Left lung (tissue), 10 donors: ENCODE results near the gene CCDC86. TPM values are rescaled to one million over a fixed set of nuclear protein-coding genes. Genes with fewer than 3 reads are reported as not detected.

ENCODE experiments used
- ATAC-seq: fragments of 200-7000 bp; cut with Tn5 transposase; one replicate; pipeline ENCODE4 v1.9.1; 2020; ENCODE audit warnings: moderate library complexity
- DNase-seq, 4 donors: peaks; one replicate each; pipeline ENCODE4 v3.0.0-alpha.2; 2013 to 2020
- H3K27ac ChIP-seq, 2 donors: fragments of 200-600 bp; sonication (generic) in 1 of 2; one replicate each; pipeline versions ENCODE4 v1.5.0 to v1.8.0; 2020 to 2021
- H3K27me3 ChIP-seq, 2 donors: fragments of 200-600 bp; sonication (generic) in 1 of 2; one replicate each; pipeline versions ENCODE4 v1.5.0 to v1.8.0; 2020 to 2021
- H3K36me3 ChIP-seq, 2 donors: fragments of 200-600 bp; sonication (generic) in 1 of 2; one replicate each; pipeline versions ENCODE4 v1.5.0 to v1.8.0; 2020 to 2021
- H3K4me1 ChIP-seq, 2 donors: fragments of 200-600 bp; one replicate each; pipeline ENCODE4 v1.8.0; 2021
- H3K4me3 ChIP-seq, 2 donors: fragments of 200-600 bp; sonication (generic) in 1 of 2; one replicate each; pipeline versions ENCODE4 v1.5.0 to v1.8.0; 2020 to 2021; ENCODE audit warnings: mild to moderate bottlenecking in 1 of 2
- H3K9me3 ChIP-seq, 2 donors: fragments of 200-600 bp; sonication (generic) in 1 of 2; one replicate each; pipeline versions ENCODE4 v1.5.0 to v1.8.0; 2020 to 2021
- intact Hi-C, 2 donors: fragments of 100-400 bp; cut with DNase I; formaldehyde crosslinking; loops; one replicate each; pipeline versions ENCODE4 v1.11.2 to v1.14.2; 2022
- polyA plus RNA-seq, 6 donors: library from polyadenylated mRNA; unstranded; fragments of 120-200 nt; gene quantifications; one replicate each; pipeline ENCODE4 v1.2.1, GENCODE V29; 2013; ENCODE audit not compliant: insufficient read length in 6 of 6
- total RNA-seq, 2 donors: library from RNA; stranded (reverse); fragmentation: NEBNext Ultra II Directional; extraction: Animal tissue kit (Norgen Biotek cat#: 25700); gene quantifications; one replicate each; pipeline ENCODE4 v1.2.1, GENCODE V29; 2021
- TF ChIP-seq, protein P1 (sequence below), 2 donors: fragments of 200-600 bp; sonication (generic) in 1 of 2; IDR thresholded peaks; one replicate each; pipeline versions ENCODE4 v1.5.0 to v1.8.0; 2021; ENCODE audit warnings: antibody characterized with exemption in 2 of 2
- donor health status: DM: no; HTN: yes; CAD: no.
- donor health status: DM: no; HTN: no; CAD: no.

The CCDC86 gene
- total and polyA plus RNA-seq, 8 donors = 10.2 to 23.1 (median 16.5) TPM

DNA sequence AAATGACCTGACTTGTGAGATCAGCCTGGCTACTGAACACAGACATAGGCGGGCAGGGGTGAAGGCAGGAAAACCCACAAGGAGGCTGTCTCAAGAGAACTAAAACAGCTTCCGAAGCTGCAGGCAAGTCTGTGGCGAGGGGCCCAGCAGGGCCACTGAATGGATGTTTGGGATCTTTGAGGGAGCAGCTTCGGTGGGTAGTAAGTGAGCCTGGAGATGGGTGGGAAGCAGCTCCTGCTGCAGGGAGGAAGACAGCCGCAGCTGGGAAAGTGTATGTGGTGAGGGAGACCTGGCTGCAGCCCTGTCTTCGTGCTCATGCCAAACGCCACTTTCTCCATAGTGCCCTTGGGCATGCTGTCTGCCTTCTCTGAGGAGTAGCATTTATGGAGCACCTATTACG lies 3.4 kb downstream of the CCDC86 start:
- Histone ChIP-seq H3K27me3 (no peaks in the 10 kb centered on the region), H3K9me3 (no peaks in the 10 kb centered on the region), H3K4me1 (peaks cover 23 to 47% of the 10 kb centered on the region in 2 donors), H3K27ac (no peak overlapping the region), H3K36me3 (peaks cover 0 to 44% of the 10 kb centered on the region in 2 donors), H3K4me3 (no peak overlapping the region)
- DNase-seq (no peak), ATAC-seq (no peak)
- TF ChIP-seq, protein P1, sequence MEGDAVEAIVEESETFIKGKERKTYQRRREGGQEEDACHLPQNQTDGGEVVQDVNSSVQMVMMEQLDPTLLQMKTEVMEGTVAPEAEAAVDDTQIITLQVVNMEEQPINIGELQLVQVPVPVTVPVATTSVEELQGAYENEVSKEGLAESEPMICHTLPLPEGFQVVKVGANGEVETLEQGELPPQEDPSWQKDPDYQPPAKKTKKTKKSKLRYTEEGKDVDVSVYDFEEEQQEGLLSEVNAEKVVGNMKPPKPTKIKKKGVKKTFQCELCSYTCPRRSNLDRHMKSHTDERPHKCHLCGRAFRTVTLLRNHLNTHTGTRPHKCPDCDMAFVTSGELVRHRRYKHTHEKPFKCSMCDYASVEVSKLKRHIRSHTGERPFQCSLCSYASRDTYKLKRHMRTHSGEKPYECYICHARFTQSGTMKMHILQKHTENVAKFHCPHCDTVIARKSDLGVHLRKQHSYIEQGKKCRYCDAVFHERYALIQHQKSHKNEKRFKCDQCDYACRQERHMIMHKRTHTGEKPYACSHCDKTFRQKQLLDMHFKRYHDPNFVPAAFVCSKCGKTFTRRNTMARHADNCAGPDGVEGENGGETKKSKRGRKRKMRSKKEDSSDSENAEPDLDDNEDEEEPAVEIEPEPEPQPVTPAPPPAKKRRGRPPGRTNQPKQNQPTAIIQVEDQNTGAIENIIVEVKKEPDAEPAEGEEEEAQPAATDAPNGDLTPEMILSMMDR (IDR thresholded peaks at IDR 0.05) = no peak
- intact Hi-C loops = no loop called here

DNA sequence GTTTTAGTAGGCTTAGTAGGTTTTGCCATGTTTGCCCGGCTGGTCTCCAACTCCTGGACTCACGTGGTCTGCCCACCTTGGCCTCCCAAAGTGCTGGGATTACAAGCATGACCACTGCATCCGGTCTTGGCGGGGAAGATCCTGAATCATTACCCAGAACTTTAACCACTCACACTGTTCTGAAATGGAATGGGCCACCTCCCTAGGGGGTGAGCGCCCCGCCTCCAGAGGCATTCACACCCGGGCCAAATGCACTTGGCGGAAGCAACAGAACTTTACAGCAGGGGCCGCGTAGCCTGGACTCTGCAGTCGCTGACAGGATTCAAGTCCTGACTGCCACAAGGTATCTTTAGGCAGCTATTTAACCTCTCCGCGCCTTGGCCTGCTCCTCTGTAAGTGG lies 5.4 kb downstream of the CCDC86 start:
- intact Hi-C loops = no loop called here
- no peak overlapping the region for H3K27ac ChIP-seq
- H3K27me3 ChIP-seq = no peaks in the 10 kb centered on the region
- peaks cover 0 to 64% of the 10 kb centered on the region in 2 donors for H3K36me3 ChIP-seq
- no peaks in the 10 kb centered on the region for H3K9me3 ChIP-seq
- TF ChIP-seq, protein P1 (IDR thresholded peaks at IDR 0.05) = no peak
- DNase-seq (no peak), ATAC-seq (no peak)
- no peak overlapping the region for H3K4me3 ChIP-seq
- peaks cover 14 to 34% of the 10 kb centered on the region in 2 donors for H3K4me1 ChIP-seq

DNA sequence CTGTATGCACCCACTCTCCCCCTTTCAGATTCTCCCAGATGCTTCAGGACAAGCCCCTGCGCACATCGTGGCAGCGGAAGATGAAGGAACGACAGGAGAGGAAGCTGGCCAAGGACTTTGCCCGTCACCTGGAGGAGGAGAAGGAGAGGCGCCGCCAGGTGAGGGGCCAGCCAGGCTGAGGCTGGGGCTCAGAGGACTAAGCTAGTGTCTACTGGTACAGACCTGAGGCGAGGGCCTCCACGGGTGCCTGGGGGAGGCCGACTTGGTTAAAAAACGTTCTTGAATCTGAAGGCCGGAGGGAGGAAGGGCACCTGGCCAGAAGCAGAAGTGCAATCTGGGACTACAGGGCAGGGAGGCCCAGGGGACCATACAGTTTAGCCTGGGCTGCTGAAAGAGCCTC lies 6.0 kb downstream of the CCDC86 start:
- TF ChIP-seq, protein P1 (IDR thresholded peaks at IDR 0.05) = no peak
- peaks cover 10 to 28% of the 10 kb centered on the region in 2 donors for H3K4me1 ChIP-seq
- peaks cover 0 to 70% of the 10 kb centered on the region in 2 donors for H3K36me3 ChIP-seq
- H3K27me3 ChIP-seq = no peaks in the 10 kb centered on the region
- no peak overlapping the region for H3K4me3 ChIP-seq
- no peak overlapping the region for H3K27ac ChIP-seq
- no peaks in the 10 kb centered on the region for H3K9me3 ChIP-seq
- ATAC-seq (no peak), DNase-seq (no peak)
- intact Hi-C loops = no loop called here

DNA sequence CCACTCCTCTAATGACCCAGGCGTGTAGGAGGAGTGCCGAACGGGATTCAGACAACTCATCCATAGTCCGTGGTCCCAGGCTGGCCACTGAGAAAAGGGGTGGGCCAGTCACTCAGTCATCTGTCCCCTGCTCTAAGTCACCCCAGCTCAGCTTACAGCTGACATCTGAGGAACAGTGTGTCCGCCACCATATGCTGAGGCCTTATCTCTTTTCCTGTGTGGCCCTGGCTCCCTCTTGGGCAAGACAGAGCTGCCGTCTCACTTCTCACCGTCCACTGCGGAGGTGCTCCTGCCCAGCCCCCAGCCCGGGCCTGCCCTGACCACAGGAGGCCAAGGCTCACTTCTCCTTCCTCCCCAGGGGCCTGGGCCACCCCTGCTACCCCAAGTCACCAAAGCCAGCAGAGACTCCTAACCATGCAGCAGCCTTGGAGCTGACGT lies 6.8 kb downstream of the CCDC86 start:
- DNase-seq (no peak), ATAC-seq (no peak)
- Histone ChIP-seq H3K36me3 (peaks cover 0 to 76% of the 10 kb centered on the region in 2 donors), H3K4me3 (no peak overlapping the region), H3K4me1 (peaks cover 1 to 20% of the 10 kb centered on the region in 2 donors), H3K9me3 (no peaks in the 10 kb centered on the region), H3K27me3 (no peaks in the 10 kb centered on the region), H3K27ac (no peak overlapping the region)
- intact Hi-C loops = no loop called here
- TF ChIP-seq, protein P1 (IDR thresholded peaks at IDR 0.05) = no peak

DNA sequence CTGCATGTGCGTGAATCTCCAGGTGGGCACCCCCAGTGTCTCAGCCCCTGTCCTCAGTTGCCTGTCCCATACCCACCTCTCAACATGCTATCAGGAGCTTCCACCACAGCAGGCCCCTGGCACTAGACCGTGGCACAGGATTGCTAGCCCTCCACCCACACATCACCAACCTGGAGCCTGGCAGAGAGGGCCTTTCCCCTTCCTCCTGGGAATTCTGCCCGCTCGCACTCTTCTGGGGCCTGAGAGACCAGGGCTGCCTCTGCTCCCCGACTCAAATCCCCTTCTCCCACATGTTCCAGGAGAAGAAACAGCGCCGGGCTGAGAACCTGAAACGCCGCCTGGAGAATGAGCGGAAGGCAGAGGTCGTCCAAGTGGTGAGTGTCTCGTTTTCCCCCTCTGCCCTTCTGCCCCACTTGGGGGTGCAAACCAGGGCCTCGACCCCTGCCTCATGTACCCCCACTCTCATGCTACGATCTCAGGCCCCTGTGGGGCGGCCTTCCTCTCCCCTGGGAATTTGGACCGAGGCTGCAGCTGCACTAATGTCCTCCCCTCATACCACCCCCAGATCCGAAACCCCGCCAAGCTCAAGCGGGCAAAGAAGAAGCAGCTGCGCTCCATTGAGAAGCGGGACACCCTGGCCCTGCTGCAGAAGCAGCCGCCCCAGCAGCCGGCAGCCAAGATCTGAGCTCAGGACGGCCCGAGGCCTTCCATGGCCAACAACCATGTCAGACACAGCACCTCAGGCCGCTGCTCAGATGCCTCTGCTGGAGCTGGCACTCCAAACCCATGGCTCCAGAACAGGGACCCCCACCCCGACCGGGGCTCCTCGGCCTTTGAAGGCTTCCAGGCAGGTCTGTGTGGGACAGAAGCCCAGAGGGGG lies 8.0 kb downstream of the CCDC86 start:
- no peak overlapping the region for H3K27ac ChIP-seq
- H3K9me3 ChIP-seq = no peaks in the 10 kb centered on the region
- intact Hi-C loops = no loop called here
- no peak for ATAC-seq
- no peak overlapping the region for H3K4me3 ChIP-seq
- no peaks in the 10 kb centered on the region for H3K27me3 ChIP-seq
- TF ChIP-seq, protein P1 (IDR thresholded peaks at IDR 0.05) = no peak
- no peak for DNase-seq
- H3K36me3 ChIP-seq = peaks cover 0 to 76% of the 10 kb centered on the region in 2 donors
- peaks cover 0 to 8% of the 10 kb centered on the region in 2 donors for H3K4me1 ChIP-seq
